Prostate gland (tissue), 2 donors: Measurements from ENCODE around the gene GUCY2F.

Experiments
- CTCF ChIP-seq, 4 experiments: fragments of 200-600 bp in 2 of 4; fragments of 450-650 bp in 2 of 4; sonication (generic) in 2 of 4; IDR thresholded peaks; 1 replicate in 3 of 4; 2 replicates in 1 of 4; pipeline ENCODE4 v1.5.1; 2016 to 2019; ENCODE audit warnings: antibody characterized with exemption in 4 of 4, mild to moderate bottlenecking in 2 of 4, moderate library complexity in 2 of 4
- POLR2AphosphoS5 ChIP-seq: sonication (generic); formaldehyde crosslinking; IDR thresholded peaks from one replicate; pipeline ENCODE4 v1.6.1; 2017; ENCODE audit warnings: antibody characterized with exemption

DNA sequence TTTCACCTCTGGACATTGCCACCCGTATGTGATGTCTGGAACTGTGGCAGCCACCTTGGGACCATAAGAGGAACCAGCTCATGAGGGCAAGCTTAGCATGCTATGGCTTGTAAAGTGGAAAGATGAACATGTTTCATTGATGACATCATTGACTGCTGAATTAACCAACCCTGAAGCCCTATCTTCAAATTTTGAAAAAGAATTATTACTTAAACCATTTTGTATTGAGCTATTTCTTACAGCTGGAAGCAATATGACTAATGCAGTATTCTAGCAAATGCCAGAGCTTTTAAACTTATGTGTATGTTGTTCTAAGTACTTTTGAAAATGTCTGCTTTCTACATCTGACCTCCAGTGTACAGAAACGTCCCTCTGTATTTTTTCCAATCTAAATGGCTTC, 18.1 kb downstream of the GUCY2F start:
- TF ChIP-seq CTCF (IDR thresholded peaks at IDR 0.05): no peak
- no peak for TF ChIP-seq POLR2AphosphoS5
